HEK293T (cell line): ENCODE measurements around the gene PPP3R1.

Experiments
- ARNT ChIP-seq: fragments of 450-650 bp; IDR thresholded peaks from 2 replicates; pipeline ENCODE4 v1.6.1; 2017; ENCODE audit warnings: mild to moderate bottlenecking
- BHLHE40 ChIP-seq: fragments of 450-650 bp; IDR thresholded peaks from 2 replicates; pipeline ENCODE4 v1.6.1; 2016; ENCODE audit warnings: mild to moderate bottlenecking, moderate library complexity, borderline replicate concordance
- ELF4 ChIP-seq: fragments of 450-650 bp; IDR thresholded peaks from 2 replicates; pipeline ENCODE4 v1.6.1; 2017; ENCODE audit warnings: antibody characterized with exemption
- FOXA1 ChIP-seq: fragments of 450-650 bp; IDR thresholded peaks from 2 replicates; pipeline ENCODE4 v1.6.1; 2016; ENCODE audit warnings: mild to moderate bottlenecking
- FOXM1 ChIP-seq: fragments of 450-650 bp; IDR thresholded peaks from 2 replicates; pipeline ENCODE4 v1.6.1; 2017; ENCODE audit warnings: mild to moderate bottlenecking, borderline replicate concordance
- HDGF ChIP-seq: fragments of 450-650 bp; IDR thresholded peaks from 2 replicates; pipeline ENCODE4 v1.6.1; 2017; ENCODE audit warnings: antibody characterized with exemption, borderline replicate concordance
- NFRKB ChIP-seq: fragments of 450-650 bp; IDR thresholded peaks from 2 replicates; pipeline ENCODE4 v1.6.1; 2016; ENCODE audit warnings: mild to moderate bottlenecking, moderate library complexity
- SP1 ChIP-seq: fragments of 450-650 bp; IDR thresholded peaks from 2 replicates; pipeline ENCODE4 v1.6.1; 2017
- ZNF384 ChIP-seq: fragments of 450-650 bp; IDR thresholded peaks from 2 replicates; pipeline ENCODE4 v1.6.1; 2016

DNA sequence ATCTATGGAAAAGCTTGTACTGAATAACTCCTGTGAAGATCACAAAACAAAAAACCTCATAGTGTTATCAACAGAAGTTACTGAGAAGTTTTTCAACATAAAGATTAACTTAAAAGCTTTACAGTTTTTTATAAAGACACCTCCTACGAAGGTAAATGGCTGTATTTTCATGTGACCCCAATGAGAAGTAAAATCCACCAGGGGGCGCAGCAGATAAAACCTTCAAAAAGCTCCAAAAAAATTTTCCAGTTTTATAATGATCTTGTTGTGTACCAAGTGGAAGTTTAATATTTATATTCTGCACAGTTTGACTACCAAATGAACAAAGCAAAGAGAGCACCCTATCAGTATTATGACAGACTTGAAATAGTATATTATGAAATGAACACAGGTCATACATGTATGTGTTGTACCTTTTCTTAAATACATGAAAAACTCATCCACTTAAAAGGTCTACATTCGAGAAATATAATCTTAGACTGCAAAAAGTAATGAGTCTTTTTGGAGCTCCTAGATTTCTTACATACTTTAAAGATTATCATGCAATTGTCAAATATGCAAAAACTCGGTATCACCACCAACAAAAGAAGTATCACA is 56.1 kb downstream of the PPP3R1 start:
- TF ChIP-seq ELF4 (no peak), FOXA1 (no peak), NFRKB (no peak), BHLHE40 (no peak), SP1 (no peak), ZNF384 (no peak), ARNT (no peak), FOXM1 (no peak), HDGF (no peak)
